ENCODE measurements around the gene VEZF1. TPM values are rescaled to one million over a fixed set of nuclear protein-coding genes. Genes with fewer than 3 reads are reported as not detected.

Gene VEZF1
- total and polyA plus RNA-seq, 2 of the 4 experiments (the other 2 are of a cell fraction) = 21.1 to 42.1 TPM

DNA sequence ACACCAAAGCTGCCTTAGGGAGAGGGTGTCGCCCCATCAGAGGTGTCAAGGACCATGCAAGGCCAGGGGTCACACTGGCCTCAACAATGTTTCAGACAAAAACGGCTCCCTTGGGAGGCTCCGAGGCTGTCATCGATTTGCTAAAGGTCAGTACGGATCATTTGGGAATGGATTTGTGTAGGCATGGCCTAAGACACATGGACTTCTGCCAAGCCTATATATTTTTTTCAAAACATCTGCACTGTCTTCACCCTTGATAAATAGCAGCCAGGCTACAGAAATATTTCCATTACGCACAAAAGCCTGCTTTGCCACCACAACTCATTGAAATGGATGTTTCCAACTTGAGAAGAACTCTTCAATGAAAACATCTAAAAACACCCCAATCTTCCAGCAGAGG, 43.1 kb downstream of the VEZF1 start:
- Histone ChIP-seq H4K20me1 (ENCODE audit: insufficient read depth, low read length) (peaks cover 23% of the 10 kb centered on the region; the same call in 1 of the 2 replicates), H2AK5ac (ENCODE audit: low read depth, low read length) (no peak overlapping the region), H3K4me1 (ENCODE audit: control insufficient read depth, insufficient read depth, low read length) (peaks cover 33% of the 10 kb centered on the region), H3K56ac (ENCODE audit: extremely low read depth, insufficient read depth, low read length) (no peak overlapping the region), H4K5ac (ENCODE audit: low read depth, low read length) (no peak overlapping the region), H2BK15ac (ENCODE audit: low read depth, low read length) (no peak overlapping the region), H3K23ac (ENCODE audit: low read depth, low read length) (no peak overlapping the region), H2AFZ (replicated peaks; ENCODE audit: low read length, poor library complexity) (no peak overlapping the region), H4K91ac (ENCODE audit: insufficient read depth, low read depth, low read length) (no peak overlapping the region), H3K27ac (ENCODE audit: insufficient read depth, low read length) (no peak overlapping the region), H3K9me3 (ENCODE audit: control insufficient read depth, insufficient read depth, low read length) (no peaks in the 10 kb centered on the region), H3K9ac (ENCODE audit: low read depth, low read length) (no peak overlapping the region), H3K18ac (ENCODE audit: low read depth, low read length) (no peak overlapping the region), H2BK20ac (ENCODE audit: low read depth, low read length) (no peak overlapping the region), H2BK5ac (ENCODE audit: low read depth, low read length, poor library complexity, severe bottlenecking) (no peak overlapping the region), H3K4me3 (ENCODE audit: insufficient read depth, low read depth, low read length) (no peak overlapping the region), H3K4ac (ENCODE audit: low read depth, low read length) (no peak overlapping the region), H3K36me3 (ENCODE audit: control insufficient read depth, insufficient read depth, low read length) (no peaks in the 10 kb centered on the region), H3K14ac (replicated peaks; ENCODE audit: low read depth, low read length) (peak overlapping the region; percentile 14; the same call in 1 of the 2 replicates), H4K8ac (ENCODE audit: low read depth in 2 of 2, low read length in 2 of 2) (no peak overlapping the region), H3K9me1 (ENCODE audit: insufficient read depth, low read length) (peaks cover 35% of the 10 kb centered on the region), H2BK120ac (ENCODE audit: low read depth, low read length) (no peak overlapping the region), H3K4me2 (ENCODE audit: low read depth, low read length) (no peak overlapping the region), H3K79me1 (ENCODE audit: low read depth in 1 of 2, low read length in 2 of 2) (peaks cover 42 to 83% of the 10 kb centered on the region in 2 experiments), H3K27me3 (ENCODE audit: control insufficient read depth, insufficient read depth, low read length) (no peaks in the 10 kb centered on the region), H2AK9ac (replicated peaks; ENCODE audit: low read depth, low read length, poor library complexity) (no peak overlapping the region)
- DNase-seq = no peak
- intact Hi-C loops (cut with micrococcal nuclease) (no loop called here), dilution Hi-C loops (cut with HindIII; ENCODE audit: low sequenced_read_pairs, unreplicated experiment) (no loop called here), in situ Hi-C loops (cut with MboI; ENCODE audit: low sequenced_read_pairs) (no loop called here)
- no peak for ATAC-seq (ENCODE audit: low read depth)
- ChIA-PET POLR2A (ENCODE audit: unreplicated experiment) (no interaction called here), CTCF (interaction anchor here (0.6 kb wide), 1 partner anchor 1162 kb away, joined by 3 read pairs; no protein-coding TSS in a partner anchor)
- WGBS, 2 experiments (ENCODE audit: extremely low coverage in 2 of 2, insufficient read length in 1 of 2) = no CpG with 5 or more reads among the region's 6 CpGs
- BruUV-seq (replicated peaks) = no TSS peak
- no peak for TF ChIP-seq CEBPB (IDR thresholded peaks at IDR 0.05; ENCODE audit: low read depth, low read length)
- TF ChIP-seq FOS (IDR thresholded peaks at IDR 0.05; ENCODE audit: low read depth, low read length) = no peak
- no peak for TF ChIP-seq NFE2L2 (IDR thresholded peaks at IDR 0.05; ENCODE audit: low read depth, low read length)
- no peak for TF ChIP-seq BHLHE40 (IDR thresholded peaks at IDR 0.05; ENCODE audit: low read depth, low read length)
- no peak for TF ChIP-seq RCOR1 (IDR thresholded peaks at IDR 0.05; ENCODE audit: insufficient replicate concordance, low read length)
- no peak for TF ChIP-seq RFX5 (IDR thresholded peaks at IDR 0.05; ENCODE audit: low read depth, low read length)
- no peak for TF ChIP-seq RAD21 (IDR thresholded peaks at IDR 0.05; ENCODE audit: low read length)
- no peak for TF ChIP-seq CHD1 (IDR thresholded peaks at IDR 0.05; ENCODE audit: low read depth, low read length)
- TF ChIP-seq, protein P1, sequence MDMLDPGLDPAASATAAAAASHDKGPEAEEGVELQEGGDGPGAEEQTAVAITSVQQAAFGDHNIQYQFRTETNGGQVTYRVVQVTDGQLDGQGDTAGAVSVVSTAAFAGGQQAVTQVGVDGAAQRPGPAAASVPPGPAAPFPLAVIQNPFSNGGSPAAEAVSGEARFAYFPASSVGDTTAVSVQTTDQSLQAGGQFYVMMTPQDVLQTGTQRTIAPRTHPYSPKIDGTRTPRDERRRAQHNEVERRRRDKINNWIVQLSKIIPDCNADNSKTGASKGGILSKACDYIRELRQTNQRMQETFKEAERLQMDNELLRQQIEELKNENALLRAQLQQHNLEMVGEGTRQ (IDR thresholded peaks at IDR 0.05; ENCODE audit: low read depth, low read length) = no peak
- TF ChIP-seq, protein P2, sequence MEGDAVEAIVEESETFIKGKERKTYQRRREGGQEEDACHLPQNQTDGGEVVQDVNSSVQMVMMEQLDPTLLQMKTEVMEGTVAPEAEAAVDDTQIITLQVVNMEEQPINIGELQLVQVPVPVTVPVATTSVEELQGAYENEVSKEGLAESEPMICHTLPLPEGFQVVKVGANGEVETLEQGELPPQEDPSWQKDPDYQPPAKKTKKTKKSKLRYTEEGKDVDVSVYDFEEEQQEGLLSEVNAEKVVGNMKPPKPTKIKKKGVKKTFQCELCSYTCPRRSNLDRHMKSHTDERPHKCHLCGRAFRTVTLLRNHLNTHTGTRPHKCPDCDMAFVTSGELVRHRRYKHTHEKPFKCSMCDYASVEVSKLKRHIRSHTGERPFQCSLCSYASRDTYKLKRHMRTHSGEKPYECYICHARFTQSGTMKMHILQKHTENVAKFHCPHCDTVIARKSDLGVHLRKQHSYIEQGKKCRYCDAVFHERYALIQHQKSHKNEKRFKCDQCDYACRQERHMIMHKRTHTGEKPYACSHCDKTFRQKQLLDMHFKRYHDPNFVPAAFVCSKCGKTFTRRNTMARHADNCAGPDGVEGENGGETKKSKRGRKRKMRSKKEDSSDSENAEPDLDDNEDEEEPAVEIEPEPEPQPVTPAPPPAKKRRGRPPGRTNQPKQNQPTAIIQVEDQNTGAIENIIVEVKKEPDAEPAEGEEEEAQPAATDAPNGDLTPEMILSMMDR (conservative IDR thresholded peaks at IDR 0.05; ENCODE audit: low read depth, low read length) = no peak
